ENCODE measurements around the gene DDX10.

Gene DDX10
- total RNA-seq = 34.8 to 43.6 (median 42.8) reads per million in 3 donors

GRCh38 chr11:108664730-108665525 is at the start of gene DDX10:
TSS of gene DDX10 (plus strand) at chr11:108665069. CDS start at chr11:108665154, 85 bp downstream.
- DNase-seq = peak; percentile 96 to 99 (median 98)
- Histone ChIP-seq H3K27me3 (replicated peaks; ENCODE audit: control insufficient read depth, insufficient read depth, low read length, poor library complexity, severe bottlenecking) (no peaks in the 10 kb centered on the region), H3K4me3 (ENCODE audit: insufficient read depth, low read depth, low read length, poor library complexity, severe bottlenecking) (peak within 1 kb of the TSS; percentile 81), H3K27ac (ENCODE audit: insufficient read depth, low read length, poor library complexity, severe bottlenecking) (peak within 1 kb of the TSS; percentile 60), H3K9me3 (ENCODE audit: control insufficient read depth, low read length) (no peaks in the 10 kb centered on the region), H3K36me3 (ENCODE audit: control insufficient read depth, insufficient read depth, low read length) (peaks cover 4% of the 10 kb centered on the region), H3K4me1 (ENCODE audit: control insufficient read depth, insufficient read depth, low read length, poor library complexity, severe bottlenecking) (peaks cover 10% of the 10 kb centered on the region)

DNA sequence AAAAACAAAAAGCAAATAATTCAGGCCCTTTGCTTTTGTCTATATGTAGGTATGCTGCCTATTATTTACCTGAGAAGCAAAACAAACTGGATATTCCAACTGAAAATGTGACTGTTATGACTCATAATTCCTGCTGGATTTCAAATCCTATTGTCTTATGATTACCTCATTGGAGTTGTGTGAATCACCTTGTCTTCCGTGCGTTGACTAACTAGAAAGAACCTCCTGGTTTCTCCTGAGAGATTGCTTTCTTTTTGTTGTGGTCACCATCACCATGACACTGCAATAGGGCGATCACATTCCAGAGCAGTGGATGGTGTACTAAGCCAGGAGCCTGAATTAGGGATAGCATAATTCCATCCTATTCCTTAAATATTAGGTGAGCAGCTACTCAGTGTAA is 48.3 kb upstream of the DDX10 start:
- no peak for DNase-seq
- Histone ChIP-seq H3K27ac (ENCODE audit: insufficient read depth, low read length, poor library complexity, severe bottlenecking) (no peak overlapping the region), H3K36me3 (ENCODE audit: control insufficient read depth, insufficient read depth, low read length) (no peaks in the 10 kb centered on the region), H3K4me1 (ENCODE audit: control insufficient read depth, insufficient read depth, low read length, poor library complexity, severe bottlenecking) (no peaks in the 10 kb centered on the region), H3K4me3 (ENCODE audit: insufficient read depth, low read depth, low read length, poor library complexity, severe bottlenecking) (no peak overlapping the region), H3K27me3 (replicated peaks; ENCODE audit: control insufficient read depth, insufficient read depth, low read length, poor library complexity, severe bottlenecking) (no peaks in the 10 kb centered on the region), H3K9me3 (ENCODE audit: control insufficient read depth, low read length) (no peaks in the 10 kb centered on the region)

DNA sequence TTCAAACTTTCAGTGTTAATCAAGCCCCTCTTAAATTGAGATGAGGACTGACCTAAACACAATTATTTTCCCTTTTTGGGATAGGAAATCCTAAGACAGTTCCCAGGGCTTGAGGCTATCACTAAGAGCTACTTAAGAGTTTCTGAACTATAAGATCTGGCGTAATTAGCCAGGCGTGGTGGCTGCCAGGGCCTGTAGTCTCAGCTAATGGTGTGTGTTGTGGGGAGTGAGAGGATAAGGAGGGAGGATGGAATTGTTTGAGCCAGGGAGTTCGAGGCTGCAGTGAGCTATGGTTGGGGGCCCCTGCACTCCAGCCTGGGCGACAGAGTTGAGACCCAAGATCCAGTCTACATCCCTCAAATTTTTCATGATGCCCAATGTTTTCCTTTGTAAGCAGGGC is 47.8 kb upstream of the DDX10 start:
- no peaks in the 10 kb centered on the region for H3K4me1 ChIP-seq (ENCODE audit: control insufficient read depth, insufficient read depth, low read length, poor library complexity, severe bottlenecking)
- no peak overlapping the region for H3K27ac ChIP-seq (ENCODE audit: insufficient read depth, low read length, poor library complexity, severe bottlenecking)
- no peak for DNase-seq
- H3K36me3 ChIP-seq (ENCODE audit: control insufficient read depth, insufficient read depth, low read length) = no peaks in the 10 kb centered on the region
- H3K4me3 ChIP-seq (ENCODE audit: insufficient read depth, low read depth, low read length, poor library complexity, severe bottlenecking) = no peak overlapping the region
- H3K9me3 ChIP-seq (ENCODE audit: control insufficient read depth, low read length) = no peaks in the 10 kb centered on the region
- no peaks in the 10 kb centered on the region for H3K27me3 ChIP-seq (replicated peaks; ENCODE audit: control insufficient read depth, insufficient read depth, low read length, poor library complexity, severe bottlenecking)

GRCh38 chr11:108618529-108618928 is 46.3 kb upstream of the DDX10 start:
- Histone ChIP-seq H3K27ac (ENCODE audit: insufficient read depth, low read length, poor library complexity, severe bottlenecking) (no peak overlapping the region), H3K4me3 (ENCODE audit: insufficient read depth, low read depth, low read length, poor library complexity, severe bottlenecking) (no peak overlapping the region), H3K4me1 (ENCODE audit: control insufficient read depth, insufficient read depth, low read length, poor library complexity, severe bottlenecking) (no peaks in the 10 kb centered on the region), H3K9me3 (ENCODE audit: control insufficient read depth, low read length) (no peaks in the 10 kb centered on the region), H3K36me3 (ENCODE audit: control insufficient read depth, insufficient read depth, low read length) (no peaks in the 10 kb centered on the region), H3K27me3 (replicated peaks; ENCODE audit: control insufficient read depth, insufficient read depth, low read length, poor library complexity, severe bottlenecking) (no peaks in the 10 kb centered on the region)
- no peak for DNase-seq

- no peak for DNase-seq
- no peak overlapping the region for H3K27ac ChIP-seq (ENCODE audit: insufficient read depth, low read length, poor library complexity, severe bottlenecking)
These were observed 43.7 kb upstream of the DDX10 start for GRCh38 chr11:108620958-108621772.

DNA sequence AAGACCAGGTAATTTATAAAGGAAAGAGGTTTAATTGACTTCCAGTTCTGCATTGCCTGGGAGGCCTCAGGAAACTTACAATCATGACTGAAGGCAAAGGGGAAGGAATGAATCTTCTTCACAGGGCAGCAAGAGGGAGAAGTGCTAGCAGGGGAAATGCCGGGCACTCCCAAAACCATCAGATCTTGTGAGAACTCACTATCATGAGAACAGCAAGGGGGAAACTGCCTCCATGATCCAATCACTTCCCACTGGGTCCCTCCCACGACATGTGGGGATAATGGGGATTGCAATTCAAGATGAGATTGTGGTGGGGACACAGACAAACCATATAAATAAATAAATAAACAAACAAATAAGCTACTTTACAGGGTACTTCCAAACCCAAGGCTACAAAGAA is 42.5 kb upstream of the DDX10 start:
- Histone ChIP-seq H3K4me1 (ENCODE audit: control insufficient read depth, insufficient read depth, low read length, poor library complexity, severe bottlenecking) (no peaks in the 10 kb centered on the region), H3K27ac (ENCODE audit: insufficient read depth, low read length, poor library complexity, severe bottlenecking) (no peak overlapping the region), H3K36me3 (ENCODE audit: control insufficient read depth, insufficient read depth, low read length) (no peaks in the 10 kb centered on the region), H3K27me3 (replicated peaks; ENCODE audit: control insufficient read depth, insufficient read depth, low read length, poor library complexity, severe bottlenecking) (no peaks in the 10 kb centered on the region), H3K4me3 (ENCODE audit: insufficient read depth, low read depth, low read length, poor library complexity, severe bottlenecking) (no peak overlapping the region), H3K9me3 (ENCODE audit: control insufficient read depth, low read length) (no peaks in the 10 kb centered on the region)
- DNase-seq = no peak

More at GRCh38 chr11:108620958-108621772, 43.7 kb upstream of the DDX10 start:
- no peaks in the 10 kb centered on the region for H3K9me3 ChIP-seq (ENCODE audit: control insufficient read depth, low read length)
- H3K4me1 ChIP-seq (ENCODE audit: control insufficient read depth, insufficient read depth, low read length, poor library complexity, severe bottlenecking) = no peaks in the 10 kb centered on the region
- no peak overlapping the region for H3K4me3 ChIP-seq (ENCODE audit: insufficient read depth, low read depth, low read length, poor library complexity, severe bottlenecking)
- no peaks in the 10 kb centered on the region for H3K36me3 ChIP-seq (ENCODE audit: control insufficient read depth, insufficient read depth, low read length)
- no peaks in the 10 kb centered on the region for H3K27me3 ChIP-seq (replicated peaks; ENCODE audit: control insufficient read depth, insufficient read depth, low read length, poor library complexity, severe bottlenecking)

GRCh38 chr11:108624196-108624925 is 40.5 kb upstream of the DDX10 start:
- DNase-seq = no peak
- no peak overlapping the region for H3K27ac ChIP-seq (ENCODE audit: insufficient read depth, low read length, poor library complexity, severe bottlenecking)
- no peaks in the 10 kb centered on the region for H3K4me1 ChIP-seq (ENCODE audit: control insufficient read depth, insufficient read depth, low read length, poor library complexity, severe bottlenecking)
- H3K27me3 ChIP-seq (replicated peaks; ENCODE audit: control insufficient read depth, insufficient read depth, low read length, poor library complexity, severe bottlenecking) = no peaks in the 10 kb centered on the region
- H3K36me3 ChIP-seq (ENCODE audit: control insufficient read depth, insufficient read depth, low read length) = no peaks in the 10 kb centered on the region
- H3K4me3 ChIP-seq (ENCODE audit: insufficient read depth, low read depth, low read length, poor library complexity, severe bottlenecking) = no peak overlapping the region
- no peaks in the 10 kb centered on the region for H3K9me3 ChIP-seq (ENCODE audit: control insufficient read depth, low read length)

DNA sequence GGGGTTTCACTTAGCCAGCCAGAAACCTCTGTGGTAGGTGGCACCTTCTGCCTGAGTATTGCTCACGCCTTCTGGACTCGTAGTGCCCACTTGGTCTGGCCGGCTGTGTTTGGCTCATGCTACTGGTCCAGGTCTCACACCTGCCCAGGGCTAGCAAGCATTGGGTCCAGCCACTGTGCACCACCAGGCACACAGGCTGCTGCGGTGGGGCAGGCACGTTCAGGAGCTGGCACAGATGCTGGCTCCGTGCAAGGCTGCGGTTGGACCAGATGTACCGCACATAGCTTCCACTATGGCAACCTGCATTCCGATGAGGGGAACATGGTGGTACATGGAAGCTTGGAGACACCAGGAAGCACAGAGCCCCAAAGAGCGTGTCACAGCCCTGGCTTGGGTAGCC is 36.5 kb upstream of the DDX10 start:
- H3K36me3 ChIP-seq (ENCODE audit: control insufficient read depth, insufficient read depth, low read length) = no peaks in the 10 kb centered on the region

DNA sequence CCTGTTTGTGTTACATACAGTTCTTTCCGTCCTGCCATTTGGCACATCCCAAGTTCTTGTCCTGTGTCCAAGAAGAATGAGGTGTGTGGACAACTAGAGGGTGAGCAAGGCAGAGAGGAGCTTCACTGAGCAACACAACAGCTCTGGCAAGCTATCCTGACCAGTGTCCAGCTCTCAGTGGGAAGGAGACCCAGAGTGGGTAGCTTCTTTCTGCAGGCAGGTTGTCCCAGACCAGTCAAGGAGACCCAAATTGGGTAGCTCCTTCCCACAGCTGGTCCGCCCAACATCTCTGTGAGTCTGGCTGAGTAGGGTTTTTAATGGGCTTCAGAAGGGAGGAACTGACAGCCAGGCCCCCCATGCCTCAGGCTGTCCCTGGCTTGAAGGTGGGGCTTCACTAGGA is 36.1 kb upstream of the DDX10 start:
- Histone ChIP-seq H3K36me3 (ENCODE audit: control insufficient read depth, insufficient read depth, low read length) (no peaks in the 10 kb centered on the region), H3K4me1 (ENCODE audit: control insufficient read depth, insufficient read depth, low read length, poor library complexity, severe bottlenecking) (no peaks in the 10 kb centered on the region), H3K4me3 (ENCODE audit: insufficient read depth, low read depth, low read length, poor library complexity, severe bottlenecking) (no peak overlapping the region), H3K9me3 (ENCODE audit: control insufficient read depth, low read length) (no peaks in the 10 kb centered on the region), H3K27ac (ENCODE audit: insufficient read depth, low read length, poor library complexity, severe bottlenecking) (no peak overlapping the region), H3K27me3 (replicated peaks; ENCODE audit: control insufficient read depth, insufficient read depth, low read length, poor library complexity, severe bottlenecking) (no peaks in the 10 kb centered on the region)
- DNase-seq = no peak

More for the DNA sequence above, 36.5 kb upstream of the DDX10 start:
- no peak overlapping the region for H3K27ac ChIP-seq (ENCODE audit: insufficient read depth, low read length, poor library complexity, severe bottlenecking)
- H3K9me3 ChIP-seq (ENCODE audit: control insufficient read depth, low read length) = no peaks in the 10 kb centered on the region
- H3K27me3 ChIP-seq (replicated peaks; ENCODE audit: control insufficient read depth, insufficient read depth, low read length, poor library complexity, severe bottlenecking) = no peaks in the 10 kb centered on the region
- no peaks in the 10 kb centered on the region for H3K4me1 ChIP-seq (ENCODE audit: control insufficient read depth, insufficient read depth, low read length, poor library complexity, severe bottlenecking)
- DNase-seq = no peak
- no peak overlapping the region for H3K4me3 ChIP-seq (ENCODE audit: insufficient read depth, low read depth, low read length, poor library complexity, severe bottlenecking)

Measured in effector memory CD4-positive, alpha-beta T cell (primary cell).